Lung microvascular endothelial cell (primary cell): ENCODE measurements around the gene BAAT. TPM values are rescaled to one million over a fixed set of nuclear protein-coding genes. Genes with fewer than 3 reads are reported as not detected.

Experiments used
- DNase-seq, 2 donors: peaks; one replicate each; pipeline versions ENCODE4 v3.0.0 to v3.0.0-alpha.2; 2010; ENCODE audit warnings: low read depth in 2 of 2
- total RNA-seq: library from RNA; depleted of rRNA; stranded (reverse); fragments of >200 nt; gene quantifications from 2 replicates; pipeline ENCODE4 v1.2.1, GENCODE V29; 2014

Gene BAAT
- total RNA-seq, 1 donor from 2014 or later, result not detected

DNA sequence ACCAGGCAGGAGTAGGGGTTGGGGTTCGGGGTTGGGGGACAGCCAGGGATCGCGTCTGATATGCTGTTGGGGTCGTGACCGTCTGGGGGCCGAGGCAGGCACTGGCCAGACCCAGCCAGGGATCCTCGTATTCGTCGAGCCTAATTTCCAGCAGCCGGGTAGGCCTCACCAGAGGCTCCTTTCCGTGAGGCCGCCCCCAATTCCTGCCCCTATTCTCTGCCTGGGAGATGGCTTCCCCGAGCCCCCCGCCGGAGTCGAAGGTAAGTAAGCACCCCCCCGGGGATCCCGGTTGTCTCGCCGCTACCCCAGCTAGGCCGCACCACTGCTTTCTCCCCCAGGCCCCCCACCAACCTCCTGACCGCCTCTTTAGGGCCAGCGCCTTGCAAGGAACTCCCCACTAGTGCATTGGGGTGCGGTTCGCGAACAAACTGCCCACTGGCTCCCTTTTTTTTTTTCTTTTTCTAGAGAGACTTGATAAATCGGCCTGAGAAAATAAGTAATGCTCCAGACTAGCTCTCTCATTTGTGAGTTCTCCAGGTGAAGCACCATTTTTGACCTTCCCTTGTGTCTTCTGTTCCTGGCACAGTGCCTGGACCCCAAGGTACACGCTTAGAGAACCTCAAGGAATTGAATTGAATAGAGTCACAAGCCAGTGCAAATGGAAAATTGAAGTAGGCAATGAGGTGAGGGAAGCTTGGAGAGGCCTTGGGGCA is 14.3 kb upstream of the BAAT start:
- DNase-seq, result peak; percentile 6

DNA sequence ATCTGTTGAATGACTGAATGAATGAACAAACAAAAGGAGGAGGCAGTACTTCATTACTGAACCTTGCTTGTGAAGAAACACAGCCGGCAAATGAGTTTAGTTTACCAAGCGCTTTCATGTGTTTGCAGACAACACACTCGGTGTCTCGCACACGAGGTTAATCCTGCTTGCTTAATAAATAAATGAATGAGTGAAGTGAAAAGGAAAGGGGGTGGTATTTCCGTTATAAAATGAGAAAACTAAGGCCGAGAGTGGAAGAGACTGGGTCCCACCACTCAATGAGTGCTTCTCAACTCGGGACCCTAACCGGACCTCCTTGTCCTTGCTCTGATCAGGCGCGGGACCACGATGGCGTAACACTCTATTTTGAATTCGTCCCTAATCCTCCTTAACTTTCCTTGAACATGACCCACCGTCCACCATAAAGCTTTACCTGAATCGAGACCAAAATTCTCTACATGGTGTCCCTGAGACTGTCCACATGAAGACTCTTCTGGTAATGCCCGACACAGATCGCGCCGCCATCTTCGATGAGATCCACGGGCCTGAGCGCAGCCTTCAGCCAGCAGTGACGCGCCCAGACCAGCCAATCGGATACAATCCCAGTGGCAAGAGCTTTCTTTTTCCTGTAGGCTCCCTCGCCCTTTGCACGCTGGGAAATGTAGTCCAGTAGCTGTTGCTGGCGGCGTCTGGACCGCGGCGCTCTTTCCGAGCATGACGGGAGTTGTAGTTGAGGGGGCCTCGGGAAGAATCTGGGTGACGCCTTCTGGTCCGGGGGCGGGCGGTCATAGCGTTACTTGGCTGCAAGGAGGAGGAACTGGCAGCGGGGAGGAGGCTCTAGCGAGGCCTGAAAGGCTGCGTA is 13.5 kb upstream of the BAAT start, which contains the start of the genes MRPL50 and ZNF189:
TSS of gene MRPL50 (minus strand) at position 551 of the 862 bp plus-strand sequence. CDS start at position 525, 26 bp downstream.
TSS of gene ZNF189 (plus strand) at position 784 of the 862 bp plus-strand sequence. CDS start 306 bp downstream, outside the sequence.
- peak; percentile 98 to 100 for DNase-seq

DNA sequence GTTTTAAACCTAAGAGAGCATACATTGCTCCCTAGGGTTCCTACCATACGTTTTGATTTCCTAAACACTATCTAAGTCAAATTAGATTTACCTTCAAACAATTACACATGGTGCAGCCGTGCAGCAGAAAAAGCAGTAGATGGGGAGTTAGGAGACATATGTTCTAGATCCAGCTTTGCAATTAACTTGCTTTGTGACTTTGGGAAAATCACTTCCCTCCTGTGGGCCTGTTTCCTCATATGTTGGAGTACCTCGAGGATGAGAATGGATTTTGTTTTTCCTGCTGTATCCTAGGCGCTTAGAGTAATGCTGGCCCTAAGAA is 12.9 kb upstream of the BAAT start:
- DNase-seq, result no peak

DNA sequence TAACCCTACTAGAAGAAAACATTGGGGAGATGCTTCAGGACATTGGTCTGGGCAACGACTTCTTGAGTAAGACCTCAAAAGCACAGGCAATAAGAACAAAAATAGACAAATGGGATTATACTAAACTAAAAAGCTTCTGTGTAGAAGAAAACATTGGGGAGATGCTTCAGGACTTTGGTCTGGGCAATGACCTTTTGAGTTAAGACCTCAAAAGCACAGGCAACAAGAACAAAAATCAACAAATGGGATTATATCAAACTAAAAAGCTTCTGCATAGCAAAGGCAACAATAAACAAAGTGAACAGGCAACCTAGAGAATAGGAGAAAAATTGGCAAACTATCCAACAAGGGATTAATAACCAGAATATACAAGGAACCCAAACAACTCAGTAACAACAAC is 9.9 kb upstream of the BAAT start:
- no peak for DNase-seq

DNA sequence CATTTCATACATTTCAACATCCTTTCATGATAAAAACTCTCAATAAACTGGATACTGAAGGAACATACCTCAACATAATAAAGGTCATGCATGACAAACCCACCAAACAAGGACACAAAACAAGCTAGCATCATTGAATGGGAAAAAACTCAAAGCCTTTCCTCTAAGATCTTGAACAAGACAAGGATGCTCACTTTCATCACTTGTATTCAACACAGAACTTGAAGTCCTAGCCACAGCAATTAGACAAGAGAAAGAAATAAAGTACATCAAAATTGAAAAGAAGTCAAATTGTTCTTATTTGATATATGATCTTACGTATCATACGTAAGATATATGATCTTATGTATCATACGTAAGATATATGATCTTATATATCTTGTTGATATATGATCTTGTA is 8.3 kb upstream of the BAAT start:
- DNase-seq, result no peak

DNA sequence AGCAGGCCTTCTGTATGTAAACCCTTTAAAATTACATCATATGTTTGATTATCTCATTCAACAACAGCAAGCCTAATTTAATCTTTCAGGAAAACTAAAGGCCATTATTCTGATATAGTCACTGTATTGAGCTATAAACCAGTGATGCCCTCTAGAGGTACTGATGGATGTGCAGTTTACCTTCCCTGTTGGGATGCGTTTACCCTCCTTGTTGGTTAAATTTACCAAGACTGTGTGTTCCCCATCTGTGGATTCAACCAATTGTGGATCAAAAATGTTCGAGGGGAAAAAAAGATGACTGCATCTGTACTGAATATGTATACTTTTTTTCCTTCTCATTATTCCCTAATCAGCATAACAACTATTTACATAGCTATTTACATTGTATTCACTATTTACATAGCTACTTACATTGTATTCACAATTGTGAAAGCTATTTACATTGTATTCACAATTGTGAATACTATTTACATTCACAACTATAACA is 3.7 kb upstream of the BAAT start:
- peak in 1 of 2 donors; percentile 9 for DNase-seq

DNA sequence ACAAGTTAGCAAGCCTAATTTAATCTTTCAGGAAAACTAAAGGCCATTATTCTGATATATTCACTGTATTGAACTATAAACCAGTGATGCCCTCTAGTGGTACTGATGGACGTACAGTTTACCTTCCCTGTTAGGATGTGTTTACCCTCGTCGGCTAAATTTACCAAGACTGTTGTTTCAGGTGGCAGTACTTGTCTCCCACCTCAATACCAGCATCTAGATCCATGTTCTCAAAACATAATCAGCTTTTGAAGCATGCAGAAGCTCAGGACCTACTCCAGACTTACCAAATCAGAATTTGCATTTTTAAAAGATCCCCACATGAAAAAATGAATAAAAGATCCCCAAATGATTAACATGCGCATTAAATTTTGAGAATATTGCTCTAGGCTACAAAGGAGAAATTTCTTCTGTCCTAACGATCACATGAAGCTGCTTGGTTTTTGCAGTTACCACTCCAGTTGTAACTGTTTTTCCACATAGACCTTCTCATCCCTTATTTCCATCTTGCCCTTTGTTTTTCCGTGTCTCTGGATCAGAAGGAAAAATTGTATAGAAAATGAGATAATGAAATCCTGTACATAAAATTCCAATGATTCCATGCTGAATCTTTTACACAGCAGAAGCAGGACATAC is 3.2 kb upstream of the BAAT start:
- DNase-seq, result peak; percentile 56 to 57

DNA sequence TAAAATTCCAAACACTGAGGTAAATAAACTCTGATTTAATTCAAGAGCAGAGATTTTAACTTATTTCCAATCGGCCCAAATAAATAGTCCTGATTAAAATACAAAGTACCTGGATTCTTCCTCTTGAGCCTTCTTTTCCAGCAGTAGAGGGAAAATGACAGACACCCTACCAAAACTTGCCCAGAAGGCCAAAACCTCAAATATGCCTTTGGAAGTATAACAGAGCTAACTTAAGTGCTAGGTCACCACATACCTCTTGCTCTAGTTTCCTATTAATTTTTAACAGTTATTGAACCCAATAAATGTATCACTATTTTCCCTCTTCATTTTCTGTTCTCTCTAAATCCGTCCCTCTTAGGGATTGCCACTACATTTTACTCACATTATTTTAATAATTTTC is 1.4 kb downstream of the BAAT start:
- DNase-seq, result no peak

DNA sequence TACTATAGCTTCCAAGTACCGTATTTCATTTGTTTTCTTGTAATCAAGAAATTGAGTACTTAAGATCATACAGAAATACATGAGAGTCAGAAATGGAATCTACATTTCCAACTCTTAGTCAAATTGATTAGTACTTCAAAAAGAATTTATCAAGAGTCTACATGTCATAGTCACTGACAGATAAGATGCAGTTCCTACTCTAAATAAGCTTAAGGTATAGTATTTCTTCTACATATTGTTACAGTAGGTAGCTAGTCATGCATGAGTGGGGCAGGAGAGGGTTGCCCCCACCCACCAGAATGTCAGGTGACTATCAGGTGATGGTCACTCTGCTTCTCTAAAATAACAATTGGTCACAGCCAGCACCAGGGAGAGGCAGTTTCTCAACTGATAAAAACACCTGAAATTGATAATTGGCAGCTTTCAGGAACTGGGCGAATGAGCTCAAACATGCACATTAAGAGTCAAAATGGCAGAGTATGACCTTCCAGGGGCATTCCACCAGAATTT is 2.9 kb downstream of the BAAT start:
- DNase-seq, result no peak

DNA sequence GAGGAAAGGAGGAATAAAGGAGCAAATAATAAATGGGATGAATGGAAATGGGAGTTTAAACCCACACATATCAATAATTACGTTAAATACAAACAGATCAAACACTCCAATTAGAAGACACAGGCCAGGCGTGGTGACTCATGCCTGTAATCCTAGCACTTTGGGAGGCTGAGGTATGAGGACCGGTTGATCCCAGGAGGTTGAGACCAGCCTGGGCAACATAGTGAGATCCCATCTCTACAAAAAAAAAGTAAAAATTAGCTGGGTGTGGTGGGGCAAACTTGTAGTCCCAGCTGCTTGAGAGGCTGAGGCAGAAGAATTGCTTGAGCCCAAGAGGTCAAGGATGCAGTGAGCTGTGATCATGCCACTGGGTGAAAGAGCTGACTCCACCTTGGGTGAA is 3.7 kb downstream of the BAAT start:
- no peak for DNase-seq

DNA sequence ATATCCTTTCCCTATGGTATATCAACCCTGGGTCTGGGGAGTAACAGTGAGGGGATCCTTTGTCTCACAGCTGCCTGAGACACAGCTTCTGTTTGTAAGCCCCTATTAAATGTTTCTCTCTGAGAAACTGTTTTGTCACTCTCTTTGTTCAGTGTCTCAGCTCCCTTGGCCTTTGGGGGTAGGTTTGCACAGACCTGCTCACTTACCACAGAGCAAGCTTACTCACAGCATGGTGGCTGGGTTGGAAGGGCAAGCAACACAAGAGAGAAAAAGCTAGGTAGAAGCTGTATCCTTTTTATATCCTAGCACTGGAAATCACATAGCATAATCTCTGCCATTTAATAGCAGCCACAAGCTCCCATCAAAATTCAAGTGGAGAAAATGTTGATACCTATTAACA is 4.5 kb downstream of the BAAT start:
- no peak for DNase-seq

DNA sequence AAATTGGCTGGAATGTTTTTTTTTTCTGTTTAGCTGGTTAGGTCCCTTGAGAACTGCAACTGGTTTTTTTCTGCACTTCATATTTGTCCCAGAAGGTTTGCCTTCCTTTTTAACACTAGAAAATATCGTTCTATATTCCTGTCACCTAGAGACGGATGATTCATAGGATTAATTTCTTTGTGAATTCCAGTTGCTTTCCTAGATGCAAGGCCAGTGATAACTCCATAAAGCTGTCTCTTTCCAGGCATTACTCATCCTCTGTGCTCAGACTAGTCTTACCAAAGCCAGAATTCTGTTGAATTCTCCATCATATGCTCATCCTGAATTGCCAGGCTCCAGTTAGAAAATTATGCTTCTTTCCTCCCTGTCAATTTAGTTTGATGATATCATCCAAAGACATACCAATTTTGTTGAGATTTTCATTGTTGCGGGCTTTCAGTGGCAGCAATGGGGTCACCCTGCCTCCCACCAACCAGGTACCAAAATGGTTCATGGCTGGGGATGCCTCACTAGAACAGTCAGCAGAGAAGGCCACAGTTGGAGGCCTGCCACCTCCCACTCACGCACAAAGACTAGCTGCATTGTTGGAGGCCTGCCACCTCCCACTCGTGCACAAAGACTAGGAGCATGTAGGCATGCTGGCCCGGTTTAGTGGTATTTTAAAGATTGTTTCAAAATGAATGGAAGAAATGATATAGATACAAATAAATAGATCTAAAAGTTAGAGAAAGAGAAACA is 8.5 kb downstream of the BAAT start:
- DNase-seq, result no peak

DNA sequence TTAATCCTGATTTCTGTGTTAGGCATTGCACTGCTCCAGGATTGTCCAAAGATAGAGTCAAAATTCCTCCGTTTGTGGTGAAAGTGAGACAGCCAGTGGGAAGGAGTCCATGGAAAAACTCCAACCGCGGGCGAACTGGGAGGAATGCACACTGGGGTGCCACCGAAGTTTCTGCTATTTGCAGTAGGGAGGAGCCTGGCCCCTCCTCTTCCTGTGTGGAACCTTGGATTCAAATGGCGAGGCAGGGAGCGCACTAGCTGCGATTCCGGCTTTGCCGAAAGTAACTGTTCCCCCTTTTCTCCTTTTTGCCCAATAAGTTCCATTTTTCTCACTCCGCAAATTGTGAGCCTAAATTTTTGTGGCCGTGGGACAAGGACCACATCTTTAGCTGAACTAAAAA is 9.3 kb downstream of the BAAT start:
- DNase-seq, result no peak

DNA sequence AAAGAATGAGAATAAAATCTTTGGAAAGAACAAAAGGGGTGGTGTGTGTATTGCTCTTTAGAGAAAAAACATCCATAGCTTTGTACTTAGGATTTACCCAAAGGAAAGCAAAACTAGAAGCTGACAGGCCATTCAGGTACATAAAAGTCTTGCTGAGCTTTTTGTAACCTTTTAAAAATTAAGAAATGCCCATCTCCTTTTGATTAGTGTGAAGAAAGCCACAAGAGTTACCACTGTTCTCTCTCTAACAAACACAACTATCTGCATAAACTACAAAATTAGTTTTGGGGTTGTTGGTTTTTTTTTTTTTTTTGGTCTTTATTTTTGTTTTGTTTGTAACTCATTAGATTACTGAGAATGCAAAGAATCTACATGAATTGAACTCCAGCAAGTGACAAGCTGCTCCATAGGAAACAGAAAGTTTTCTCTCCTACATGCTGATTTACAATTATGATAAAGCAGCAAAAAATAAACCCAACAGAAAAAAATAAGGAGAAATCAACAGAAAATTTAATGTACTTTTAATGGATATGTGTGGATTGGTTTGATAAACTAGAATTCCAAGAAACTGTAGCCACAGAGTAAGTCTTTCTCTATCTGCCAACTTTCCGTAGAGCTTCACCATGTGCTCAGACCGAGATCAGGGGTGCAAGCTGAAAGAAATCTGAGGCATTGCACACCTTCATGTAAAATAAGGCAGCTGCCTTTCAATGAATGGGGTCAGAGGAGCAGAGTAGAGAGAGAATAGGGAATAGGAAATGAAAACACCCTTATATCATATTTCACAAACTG is 12.3 kb downstream of the BAAT start:
- no peak for DNase-seq

DNA sequence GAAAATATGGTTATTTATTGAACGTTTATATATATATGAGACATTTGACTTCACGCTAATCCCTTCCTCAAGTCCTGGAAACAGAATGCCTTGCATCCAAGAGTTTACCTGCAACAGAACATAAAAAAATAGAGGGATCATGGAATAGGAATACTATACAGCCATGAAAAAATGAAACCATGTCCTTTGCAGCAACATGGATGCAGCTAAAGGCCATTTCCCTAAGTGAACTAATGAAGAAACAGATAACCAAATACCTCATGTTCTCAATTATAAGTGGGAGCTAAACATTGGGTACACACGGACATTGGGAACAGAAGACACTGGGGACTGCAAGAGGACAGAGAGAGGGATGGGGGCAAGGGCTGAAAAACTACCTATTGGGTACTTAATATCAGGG is 13.0 kb downstream of the BAAT start:
- DNase-seq, result no peak

DNA sequence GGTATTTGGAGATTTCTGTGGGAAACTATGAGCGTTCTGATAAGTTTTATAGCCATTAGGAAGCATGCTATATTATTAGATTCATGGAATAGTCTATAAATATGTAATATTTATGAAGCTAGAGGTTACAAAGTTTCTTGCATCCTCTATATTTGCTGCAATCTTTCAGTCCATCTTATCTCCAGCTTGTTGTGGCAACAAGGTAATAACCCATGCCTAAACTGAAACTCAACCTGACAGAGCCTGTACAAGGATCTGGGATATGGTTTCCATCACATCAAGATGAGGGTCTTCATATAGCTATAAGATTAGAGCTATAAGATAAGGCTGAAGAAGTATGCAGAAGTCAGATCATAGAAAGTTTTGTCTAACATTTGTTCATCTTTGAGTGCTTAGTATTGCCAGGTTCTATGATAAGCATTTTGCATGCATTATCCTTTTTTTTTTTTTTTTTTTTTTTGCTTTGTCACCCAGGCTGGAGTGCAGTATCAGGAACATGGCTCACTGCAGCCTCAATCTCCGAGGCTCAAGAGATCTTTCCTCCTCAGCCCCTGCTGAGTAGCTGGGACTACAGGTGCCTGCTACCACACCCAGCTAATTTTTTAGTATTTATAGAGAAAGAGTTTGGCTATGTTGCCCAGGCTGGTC is 14.8 kb downstream of the BAAT start:
- DNase-seq, result no peak

DNA sequence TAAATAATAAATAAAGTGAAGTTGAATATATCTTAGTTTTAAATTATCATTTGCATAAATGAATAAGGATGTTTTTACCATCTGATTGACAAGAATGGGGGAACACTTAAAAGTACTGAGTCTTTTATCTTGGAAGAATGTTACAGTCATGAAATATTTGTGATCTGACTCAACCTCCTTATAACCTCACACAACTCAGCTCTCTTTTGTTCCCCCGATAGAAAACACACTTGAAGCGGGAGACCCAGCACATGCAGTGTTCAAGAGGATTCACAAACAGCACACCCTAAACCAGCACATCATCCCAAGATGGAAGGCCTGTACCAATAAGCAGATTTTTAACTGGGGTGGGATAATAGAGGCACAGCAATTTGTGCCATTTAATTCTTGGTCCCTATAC is 15.5 kb downstream of the BAAT start:
- DNase-seq, result no peak

DNA sequence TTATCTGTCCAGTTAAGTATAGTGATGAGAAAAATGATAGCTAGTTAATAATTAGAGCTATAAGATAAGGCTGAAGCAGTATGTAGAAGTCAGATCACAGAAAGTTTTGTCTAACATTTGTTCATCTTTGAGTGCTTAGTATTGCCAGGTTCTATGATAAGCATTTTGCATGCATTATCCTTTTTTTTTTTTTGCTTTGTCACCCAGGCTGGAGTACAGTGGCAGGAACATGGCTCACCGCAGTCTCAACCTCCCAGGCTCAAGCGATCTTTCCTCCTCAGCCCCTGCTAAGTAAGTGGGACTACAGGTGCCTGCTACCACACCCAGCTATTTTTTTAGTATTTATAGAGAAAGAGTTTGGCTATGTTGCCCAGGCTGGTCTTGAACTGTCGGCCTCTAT is 17.5 kb downstream of the BAAT start:
- no peak for DNase-seq

DNA sequence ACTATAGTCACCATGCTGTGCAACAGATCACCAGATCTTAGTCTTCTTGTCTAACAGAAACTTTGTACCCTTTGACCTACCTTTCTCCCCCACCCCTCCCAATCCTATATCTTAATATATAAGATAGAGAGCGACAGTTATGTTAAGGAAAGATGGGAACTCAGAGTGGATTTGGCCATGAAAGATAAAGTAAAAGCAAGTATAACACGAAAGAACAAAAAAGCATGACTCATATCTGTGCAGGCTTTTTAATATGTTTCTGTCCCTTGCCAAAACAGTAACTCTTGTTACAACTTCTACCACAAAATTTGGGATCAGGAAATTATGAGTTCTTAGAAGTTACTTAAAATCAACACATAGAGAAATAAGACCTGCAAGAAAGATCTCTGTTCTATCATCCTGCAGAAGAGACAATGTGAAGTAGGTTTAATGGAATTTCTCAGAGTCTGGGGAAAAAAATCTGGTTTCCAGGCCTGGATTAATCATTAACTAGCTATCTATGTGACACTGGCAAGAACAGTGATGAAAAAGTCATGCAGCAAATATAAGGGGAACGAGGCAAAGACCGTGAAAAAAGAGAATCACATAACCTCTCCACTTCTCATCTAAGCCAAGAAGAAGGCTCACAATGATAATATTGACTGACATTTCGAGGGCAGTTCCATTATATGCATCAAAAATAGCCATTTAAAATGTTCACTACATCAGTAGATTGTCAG is 18.6 kb downstream of the BAAT start:
- no peak for DNase-seq
